ENCODE measurements around the gene NSRP1.

DNA sequence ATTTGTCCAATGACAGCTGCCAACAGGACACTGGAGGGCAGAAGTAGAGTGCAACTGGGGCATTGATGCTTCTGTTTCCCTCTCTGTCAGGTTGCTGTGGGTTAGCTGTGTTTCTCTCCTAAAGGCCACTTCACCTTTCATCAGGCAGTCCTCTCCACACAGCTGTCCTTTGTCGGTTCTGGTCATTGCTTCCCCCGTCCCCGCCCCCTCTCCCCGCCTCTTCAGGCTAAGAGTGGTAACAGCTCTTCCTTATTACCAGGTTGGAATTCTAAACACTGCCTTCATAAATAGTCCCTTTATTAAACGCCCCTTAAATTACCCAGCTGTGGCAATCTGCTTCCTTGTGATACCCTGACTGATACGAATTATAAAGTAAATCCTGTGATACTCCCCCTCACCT is 31.8 kb upstream of the NSRP1 start:
- TF ChIP-seq, protein P1, sequence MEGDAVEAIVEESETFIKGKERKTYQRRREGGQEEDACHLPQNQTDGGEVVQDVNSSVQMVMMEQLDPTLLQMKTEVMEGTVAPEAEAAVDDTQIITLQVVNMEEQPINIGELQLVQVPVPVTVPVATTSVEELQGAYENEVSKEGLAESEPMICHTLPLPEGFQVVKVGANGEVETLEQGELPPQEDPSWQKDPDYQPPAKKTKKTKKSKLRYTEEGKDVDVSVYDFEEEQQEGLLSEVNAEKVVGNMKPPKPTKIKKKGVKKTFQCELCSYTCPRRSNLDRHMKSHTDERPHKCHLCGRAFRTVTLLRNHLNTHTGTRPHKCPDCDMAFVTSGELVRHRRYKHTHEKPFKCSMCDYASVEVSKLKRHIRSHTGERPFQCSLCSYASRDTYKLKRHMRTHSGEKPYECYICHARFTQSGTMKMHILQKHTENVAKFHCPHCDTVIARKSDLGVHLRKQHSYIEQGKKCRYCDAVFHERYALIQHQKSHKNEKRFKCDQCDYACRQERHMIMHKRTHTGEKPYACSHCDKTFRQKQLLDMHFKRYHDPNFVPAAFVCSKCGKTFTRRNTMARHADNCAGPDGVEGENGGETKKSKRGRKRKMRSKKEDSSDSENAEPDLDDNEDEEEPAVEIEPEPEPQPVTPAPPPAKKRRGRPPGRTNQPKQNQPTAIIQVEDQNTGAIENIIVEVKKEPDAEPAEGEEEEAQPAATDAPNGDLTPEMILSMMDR (IDR thresholded peaks at IDR 0.05; ENCODE audit: low read depth, low read length, poor library complexity, severe bottlenecking), result no peak
- TF ChIP-seq EZH2phosphoT487 (IDR thresholded peaks at IDR 0.05; ENCODE audit: borderline replicate concordance, low read length), result no peak

Data from DOHH2 (cell line).